Small intestine (tissue), 7 donors: ENCODE measurements around the gene COQ8A. TPM values are rescaled to one million over a fixed set of nuclear protein-coding genes. Genes with fewer than 3 reads are reported as not detected.
"Not testable (repeated sequence)": the region's sequence is repeated elsewhere in the genome, so short reads cannot be mapped to it uniquely, and the experiment has no call there.

Experiments used
- DNase-seq, 2 donors: peaks; one replicate each; pipeline versions ENCODE4 v3.0.0 to v3.0.0-alpha.2; 2013
- FAIRE-seq: peaks from 2 replicates; lab custom pipeline; 2012; peaks lifted over from hg19 to GRCh38; lab: Jason Lieb, UNC
- H3K27ac ChIP-seq, 3 donors: one replicate each; pipeline ENCODE4 v1.5.1; 2013; ENCODE audit warnings: low read length in 2 of 3, mild to moderate bottlenecking in 2 of 3, control low read depth in 1 of 3, inconsistent platforms in 1 of 3, low read depth in 1 of 3, moderate library complexity in 1 of 3
- H3K27me3 ChIP-seq, 3 donors: one replicate each; pipeline ENCODE4 v1.6.1; 2013; ENCODE audit warnings: low read length in 3 of 3, inconsistent platforms in 1 of 3; ENCODE audit not compliant: control insufficient read depth in 3 of 3, insufficient read depth in 3 of 3
- H3K36me3 ChIP-seq, 3 donors: one replicate each; pipeline ENCODE4 v1.6.1; 2013; ENCODE audit warnings: low read length in 3 of 3, inconsistent platforms in 1 of 3, low read depth in 1 of 3, mild to moderate bottlenecking in 1 of 3, moderate library complexity in 1 of 3; ENCODE audit not compliant: control insufficient read depth in 3 of 3, insufficient read depth in 2 of 3
- H3K4me1 ChIP-seq, 3 donors: one replicate each; pipeline ENCODE4 v1.6.1; 2013; ENCODE audit warnings: low read length in 2 of 3, inconsistent platforms in 1 of 3, low read depth in 1 of 3, mild to moderate bottlenecking in 1 of 3, moderate library complexity in 1 of 3; ENCODE audit not compliant: control insufficient read depth in 3 of 3, insufficient read depth in 2 of 3
- H3K4me3 ChIP-seq, 3 donors: one replicate each; pipeline ENCODE4 v1.5.1; 2013; ENCODE audit warnings: low read length in 3 of 3, control low read depth in 1 of 3, inconsistent platforms in 1 of 3, low read depth in 1 of 3, mild to moderate bottlenecking in 1 of 3, moderate library complexity in 1 of 3
- H3K9me3 ChIP-seq, 2 donors: one replicate each; pipeline ENCODE4 v1.6.1; 2013; ENCODE audit warnings: low read depth in 1 of 2, low read length in 1 of 2; ENCODE audit not compliant: control insufficient read depth in 2 of 2, insufficient read depth in 1 of 2
- WGBS, 3 donors: extraction: QIAGEN DNeasy Blood & Tissue Kit; methylation state at CpG; one replicate each; pipeline ENCODE4 v1.1.7; 2013; 5-methylcytosine and 5-hydroxymethylcytosine counted together
- polyA plus RNA-seq, 4 donors: library from polyadenylated mRNA; stranded (reverse) in 3 of 4; unstranded in 1 of 4; fragments of 200-250 nt in 3 of 4; fragments of 120-200 nt in 1 of 4; gene quantifications; one replicate each; pipeline versions ENCODE4 v1.2.1 to v1.2.3, GENCODE V29; 2013
- donor health status: healthy with polysubstance abuse.
- donor health status: control.
- donor health status: control.
- donor health status: Bipolar disorder and iron deficiency.
- donor health status: healthy.

Gene COQ8A
- polyA plus RNA-seq, 4 donors, result 35.7 to 52.6 (median 47.7) TPM

- WGBS, 3 donors, result 88 to 91% (median 91%) methylated on average over 18 of the region's 18 CpGs
- Histone ChIP-seq H3K4me1 (peaks cover 0 to 41% (median 0%) of the 10 kb centered on the region in 3 donors), H3K36me3 (peaks cover 0 to 28% (median 10%) of the 10 kb centered on the region in 3 donors), H3K27me3 (no peaks in the 10 kb centered on the region), H3K27ac (no peak overlapping the region), H3K9me3 (no peaks in the 10 kb centered on the region), H3K4me3 (no peak overlapping the region)
- DNase-seq (no peak), FAIRE-seq (no peak)
Observed at GRCh38 chr1:226994586-226995364, 54.7 kb downstream of the COQ8A start.

GRCh38 chr1:226995365-226996332 lies 55.6 kb downstream of the COQ8A start:
- no peaks in the 10 kb centered on the region for H3K9me3 ChIP-seq
- no peaks in the 10 kb centered on the region for H3K27me3 ChIP-seq
- no peak overlapping the region for H3K4me3 ChIP-seq
- H3K27ac ChIP-seq, result no peak overlapping the region
- FAIRE-seq (no peak), DNase-seq (no peak)
- WGBS, 3 donors, result 75 to 91% (median 84%) methylated on average over 13 of the region's 13 CpGs
- H3K36me3 ChIP-seq, result peaks cover 0 to 28% (median 10%) of the 10 kb centered on the region in 3 donors
- H3K4me1 ChIP-seq, result peaks cover 0 to 33% (median 0%) of the 10 kb centered on the region in 3 donors

GRCh38 chr1:226999579-226999978 lies 59.5 kb downstream of the COQ8A start:
- not testable (repeated sequence) for H3K9me3 ChIP-seq, H3K4me1 ChIP-seq, FAIRE-seq, DNase-seq, H3K27ac ChIP-seq, H3K4me3 ChIP-seq, H3K27me3 ChIP-seq
- WGBS, 3 donors, result 93 to 95% (median 95%) methylated on average over 2 of the region's 2 CpGs
- H3K36me3 ChIP-seq, result peaks cover 0 to 24% (median 24%) of the 10 kb centered on the region in 3 donors

GRCh38 chr1:227002531-227003049 lies 62.5 kb downstream of the COQ8A start:
- WGBS, 3 donors, result 58 to 69% (median 66%) methylated on average over 3 of the region's 3 CpGs
- H3K4me1 ChIP-seq, result no peaks in the 10 kb centered on the region
- H3K9me3 ChIP-seq, result no peaks in the 10 kb centered on the region
- no peaks in the 10 kb centered on the region for H3K27me3 ChIP-seq
- no peak overlapping the region for H3K27ac ChIP-seq
- DNase-seq, result no peak
- no peak overlapping the region for H3K4me3 ChIP-seq
- FAIRE-seq, result no peak
- peaks cover 0 to 25% (median 24%) of the 10 kb centered on the region in 3 donors for H3K36me3 ChIP-seq

GRCh38 chr1:227003165-227003564 lies 63.1 kb downstream of the COQ8A start:
- Histone ChIP-seq H3K36me3 (peaks cover 0 to 25% (median 24%) of the 10 kb centered on the region in 3 donors), H3K27me3 (no peaks in the 10 kb centered on the region), H3K4me1 (no peaks in the 10 kb centered on the region), H3K27ac (no peak overlapping the region), H3K9me3 (no peaks in the 10 kb centered on the region), H3K4me3 (no peak overlapping the region)
- DNase-seq, result no peak
- FAIRE-seq, result no peak
- WGBS, 3 donors, result 93 to 97% (median 96%) methylated on average over 8 of the region's 8 CpGs

GRCh38 chr1:227004796-227005195 lies 64.7 kb downstream of the COQ8A start:
- peaks cover 0 to 25% (median 24%) of the 10 kb centered on the region in 3 donors for H3K36me3 ChIP-seq
- DNase-seq (no peak), FAIRE-seq (no peak)
- no peak overlapping the region for H3K4me3 ChIP-seq
- no peaks in the 10 kb centered on the region for H3K9me3 ChIP-seq
- WGBS, 3 donors, result 91 to 96% (median 95%) methylated on average over 8 of the region's 8 CpGs
- no peaks in the 10 kb centered on the region for H3K4me1 ChIP-seq
- H3K27me3 ChIP-seq, result no peaks in the 10 kb centered on the region
- H3K27ac ChIP-seq, result no peak overlapping the region

GRCh38 chr1:227006226-227006796 lies 66.2 kb downstream of the COQ8A start:
- H3K4me1 ChIP-seq, result no peaks in the 10 kb centered on the region
- DNase-seq (no peak), FAIRE-seq (no peak)
- H3K36me3 ChIP-seq, result peaks cover 0 to 26% (median 18%) of the 10 kb centered on the region in 3 donors
- no peak overlapping the region for H3K27ac ChIP-seq
- peaks cover 0 to 2% of the 10 kb centered on the region in 2 donors for H3K9me3 ChIP-seq
- 84 to 93% (median 91%) methylated on average over 5 of the region's 5 CpGs for WGBS, 3 donors
- H3K27me3 ChIP-seq, result no peaks in the 10 kb centered on the region
- H3K4me3 ChIP-seq, result no peak overlapping the region

GRCh38 chr1:227009937-227010336 lies 69.8 kb downstream of the COQ8A start:
- FAIRE-seq, result no peak

More at GRCh38 chr1:227009937-227010336, 69.8 kb downstream of the COQ8A start:
- Histone ChIP-seq H3K36me3 (peaks cover 0 to 7% (median 4%) of the 10 kb centered on the region in 3 donors), H3K9me3 (peaks cover 0 to 2% of the 10 kb centered on the region in 2 donors), H3K27me3 (no peaks in the 10 kb centered on the region), H3K27ac (no peak overlapping the region), H3K4me1 (no peaks in the 10 kb centered on the region), H3K4me3 (no peak overlapping the region)
- no peak for DNase-seq
